ENCODE results near the gene NCKIPSD. TPM values are rescaled to one million over a fixed set of nuclear protein-coding genes. Genes with fewer than 3 reads are reported as not detected.
"Not testable (repeated sequence)": the region's sequence is repeated elsewhere in the genome, so short reads cannot be mapped to it uniquely, and the experiment has no call there.

Gene NCKIPSD
- total RNA-seq, 1 experiment from 2014 or later, result 46.0 TPM

DNA sequence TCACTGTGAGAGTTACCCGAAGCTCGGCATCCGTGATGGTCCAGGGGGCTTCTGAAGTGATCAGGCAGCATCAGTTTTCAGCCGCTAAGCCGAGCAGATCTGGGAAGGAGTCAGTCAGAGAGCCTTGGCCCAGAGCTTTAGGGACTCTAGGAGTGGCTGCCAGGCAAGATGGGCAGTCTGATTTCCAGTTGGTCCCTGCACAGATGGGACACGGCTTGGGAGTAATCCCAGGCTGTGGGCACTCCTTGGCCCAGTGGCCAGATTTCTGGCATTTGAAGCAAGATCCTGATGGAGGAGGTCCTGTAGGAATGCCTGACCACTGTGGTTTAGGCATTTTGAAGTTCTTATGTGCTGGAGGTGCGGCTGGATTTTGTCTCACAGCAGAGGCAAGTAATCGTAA is 41.8 kb upstream of the NCKIPSD start:
- H3K9me3 Mint-ChIP-seq, result no peaks in the 10 kb centered on the region; a peak in 1 of 5 replicates

DNA sequence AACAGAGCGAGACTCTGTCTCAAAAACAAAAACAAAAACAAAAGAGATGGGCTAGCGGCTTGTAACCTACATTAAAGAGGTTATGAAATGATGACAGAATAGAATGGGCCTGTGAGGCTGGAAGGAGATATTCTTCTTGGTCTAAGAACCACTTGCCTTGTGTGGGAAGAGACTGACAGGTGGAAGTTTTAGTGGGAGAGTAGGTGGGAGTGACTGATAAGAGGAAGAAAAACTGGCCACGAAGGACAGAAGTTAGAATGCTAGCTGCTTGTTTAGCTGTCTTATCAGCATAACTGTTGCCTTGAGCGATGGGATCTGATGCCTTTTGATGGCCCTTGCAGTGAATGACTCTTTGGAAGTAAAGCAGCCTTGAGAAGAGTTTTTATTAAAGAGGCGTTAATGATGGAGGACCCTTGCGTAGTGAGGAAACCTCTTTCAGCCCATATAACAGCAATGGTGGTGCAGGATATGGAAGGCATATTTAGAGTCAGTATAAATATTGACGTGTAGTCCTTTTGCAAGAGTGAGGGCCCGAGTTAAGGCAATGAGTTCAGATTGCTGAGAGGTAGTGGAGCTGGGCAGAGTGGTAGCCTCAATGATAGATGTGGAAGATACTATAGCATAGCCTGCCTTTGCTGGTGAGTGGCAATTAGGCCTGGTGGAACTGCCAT is 39.6 kb upstream of the NCKIPSD start:
- not testable (repeated sequence) for H2BK120ac ChIP-seq (ENCODE audit: low read depth, low read length, poor library complexity, severe bottlenecking)
- no CpG with 5 or more reads among the region's 8 CpGs for WGBS (ENCODE audit: extremely low coverage, insufficient read length, low lambda C conversion rate)

More for the DNA sequence above, 41.8 kb upstream of the NCKIPSD start:
- Histone ChIP-seq H2BK20ac (ENCODE audit: low read depth, low read length, poor library complexity, severe bottlenecking) (no peak overlapping the region), H3K79me2 (ENCODE audit: insufficient read depth, low read length) (no peaks in the 10 kb centered on the region), H4K5ac (ENCODE audit: insufficient read length, low read depth, low read length) (no peak overlapping the region), H3K18ac (ENCODE audit: insufficient read length, low read depth, low read length) (no peak overlapping the region), H2BK120ac (ENCODE audit: low read depth, low read length, poor library complexity, severe bottlenecking) (no peak overlapping the region), H3K9ac (ENCODE audit: extremely low read depth, insufficient read length, low read length) (no peak overlapping the region), H3K23ac (ENCODE audit: insufficient read length, low read depth, low read length) (no peak overlapping the region), H4K8ac (replicated peaks; ENCODE audit: insufficient read length, low read depth, low read length) (no peak overlapping the region), H3T11ph (ENCODE audit: low read length) (no peak overlapping the region), H3K23me2 (ENCODE audit: insufficient read length, low read depth, low read length, poor library complexity, severe bottlenecking) (no peaks in the 10 kb centered on the region), H3K4ac (ENCODE audit: low read depth, low read length) (no peak overlapping the region), H4K20me1 (ENCODE audit: control insufficient read depth, insufficient read depth, insufficient read length) (no peaks in the 10 kb centered on the region), H2BK5ac (ENCODE audit: insufficient read length, low read length) (no peak overlapping the region), H2BK15ac (ENCODE audit: low read depth, low read length) (no peak overlapping the region), H3K9me3 (ENCODE audit: control insufficient read depth, low read depth, low read length) (no peaks in the 10 kb centered on the region), H3K14ac (ENCODE audit: insufficient read depth, low read length) (no peak overlapping the region), H3K56ac (ENCODE audit: insufficient read length, low read depth, low read length) (no peak overlapping the region), H2AFZ (ENCODE audit: low read length) (no peak overlapping the region), H3K79me1 (ENCODE audit: insufficient read depth, low read depth, low read length, poor library complexity, severe bottlenecking) (no peaks in the 10 kb centered on the region), H2AK5ac (ENCODE audit: insufficient read length, low read length) (no peak overlapping the region), H3K27me3 (ENCODE audit: insufficient read depth, low read length) (no peaks in the 10 kb centered on the region), H4K91ac (ENCODE audit: insufficient read length, low read depth, low read length) (no peak overlapping the region), H3K4me1 (ENCODE audit: insufficient read depth, low read length) (no peaks in the 10 kb centered on the region), H2BK12ac (ENCODE audit: insufficient read length, low read depth, low read length) (no peak overlapping the region), H3K27ac (ENCODE audit: insufficient read length, low read depth, low read length) (no peak overlapping the region), H3K4me2 (ENCODE audit: insufficient read depth, insufficient read length, low read length) (no peak overlapping the region)
- Mint-ChIP-seq H3K4me1 (no peaks in the 10 kb centered on the region), H3K36me3 (ENCODE audit: insufficient read depth in 1 of 3, low read depth in 3 of 3) (no peaks in the 10 kb centered on the region), H3K27ac (no peak overlapping the region), H3K27me3 (ENCODE audit: low read depth) (peaks cover 22% of the 10 kb centered on the region), H3K4me3 (no peak overlapping the region)
- DNase-seq, result no peak
- WGBS (ENCODE audit: extremely low coverage, insufficient read length, low lambda C conversion rate), result no CpG with 5 or more reads among the region's 8 CpGs
- TF ChIP-seq, protein P1, sequence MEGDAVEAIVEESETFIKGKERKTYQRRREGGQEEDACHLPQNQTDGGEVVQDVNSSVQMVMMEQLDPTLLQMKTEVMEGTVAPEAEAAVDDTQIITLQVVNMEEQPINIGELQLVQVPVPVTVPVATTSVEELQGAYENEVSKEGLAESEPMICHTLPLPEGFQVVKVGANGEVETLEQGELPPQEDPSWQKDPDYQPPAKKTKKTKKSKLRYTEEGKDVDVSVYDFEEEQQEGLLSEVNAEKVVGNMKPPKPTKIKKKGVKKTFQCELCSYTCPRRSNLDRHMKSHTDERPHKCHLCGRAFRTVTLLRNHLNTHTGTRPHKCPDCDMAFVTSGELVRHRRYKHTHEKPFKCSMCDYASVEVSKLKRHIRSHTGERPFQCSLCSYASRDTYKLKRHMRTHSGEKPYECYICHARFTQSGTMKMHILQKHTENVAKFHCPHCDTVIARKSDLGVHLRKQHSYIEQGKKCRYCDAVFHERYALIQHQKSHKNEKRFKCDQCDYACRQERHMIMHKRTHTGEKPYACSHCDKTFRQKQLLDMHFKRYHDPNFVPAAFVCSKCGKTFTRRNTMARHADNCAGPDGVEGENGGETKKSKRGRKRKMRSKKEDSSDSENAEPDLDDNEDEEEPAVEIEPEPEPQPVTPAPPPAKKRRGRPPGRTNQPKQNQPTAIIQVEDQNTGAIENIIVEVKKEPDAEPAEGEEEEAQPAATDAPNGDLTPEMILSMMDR (conservative IDR thresholded peaks at IDR 0.05), result no peak

More for the DNA sequence above, 39.6 kb upstream of the NCKIPSD start:
- not testable (repeated sequence) for H3T11ph ChIP-seq (ENCODE audit: low read length); H4K8ac ChIP-seq (replicated peaks; ENCODE audit: insufficient read length, low read depth, low read length); H3K27ac Mint-ChIP-seq; H3K79me2 ChIP-seq (ENCODE audit: insufficient read depth, low read length); H3K27me3 ChIP-seq (ENCODE audit: insufficient read depth, low read length); H3K23ac ChIP-seq (ENCODE audit: insufficient read length, low read depth, low read length); H3K4me2 ChIP-seq (ENCODE audit: insufficient read depth, insufficient read length, low read length); H3K4me1 ChIP-seq (ENCODE audit: insufficient read depth, low read length); H3K23me2 ChIP-seq (ENCODE audit: insufficient read length, low read depth, low read length, poor library complexity, severe bottlenecking); H3K79me1 ChIP-seq (ENCODE audit: insufficient read depth, low read depth, low read length, poor library complexity, severe bottlenecking); DNase-seq; H3K4ac ChIP-seq (ENCODE audit: low read depth, low read length); H4K20me1 ChIP-seq (ENCODE audit: control insufficient read depth, insufficient read depth, insufficient read length); H2AFZ ChIP-seq (ENCODE audit: low read length); H3K4me3 Mint-ChIP-seq; H4K5ac ChIP-seq (ENCODE audit: insufficient read length, low read depth, low read length); H3K9me3 Mint-ChIP-seq; H3K56ac ChIP-seq (ENCODE audit: insufficient read length, low read depth, low read length); H2AK5ac ChIP-seq (ENCODE audit: insufficient read length, low read length); H3K14ac ChIP-seq (ENCODE audit: insufficient read depth, low read length); H3K36me3 Mint-ChIP-seq (ENCODE audit: insufficient read depth in 1 of 3, low read depth in 3 of 3); H3K18ac ChIP-seq (ENCODE audit: insufficient read length, low read depth, low read length); H3K27ac ChIP-seq (ENCODE audit: insufficient read length, low read depth, low read length); H4K91ac ChIP-seq (ENCODE audit: insufficient read length, low read depth, low read length); H2BK20ac ChIP-seq (ENCODE audit: low read depth, low read length, poor library complexity, severe bottlenecking); H2BK15ac ChIP-seq (ENCODE audit: low read depth, low read length); H3K9me3 ChIP-seq (ENCODE audit: control insufficient read depth, low read depth, low read length); H3K4me1 Mint-ChIP-seq; H2BK5ac ChIP-seq (ENCODE audit: insufficient read length, low read length); H3K9ac ChIP-seq (ENCODE audit: extremely low read depth, insufficient read length, low read length); H2BK12ac ChIP-seq (ENCODE audit: insufficient read length, low read depth, low read length)
- H3K27me3 Mint-ChIP-seq (ENCODE audit: low read depth), result peaks cover 19% of the 10 kb centered on the region

Measured in H9 (cell line).